Trophoblast cell (in vitro differentiated cells and primary cell): ENCODE data around the gene SBK1.
A peak's percentile ranks its signal among the peaks of the same experiment; 100 is the strongest.
"Not testable (repeated sequence)": the region's sequence is repeated elsewhere in the genome, so short reads cannot be mapped to it uniquely, and the experiment has no call there.

ENCODE experiments used
- DNase-seq, 2 donors: peaks; one replicate each; pipeline ENCODE4 v3.0.0-alpha.2; 2016
- H2AFZ ChIP-seq: 2 replicates; pipeline ENCODE4 v1.6.1; 2013; ENCODE audit warnings: low read length, moderate library complexity, mild to moderate bottlenecking; ENCODE audit not compliant: insufficient read depth, poor library complexity
- H2AK5ac ChIP-seq: 2 replicates; pipeline ENCODE4 v1.6.1; 2013; ENCODE audit warnings: mild to moderate bottlenecking, low read length
- H2BK120ac ChIP-seq: 2 replicates; pipeline ENCODE4 v1.6.1; 2013; ENCODE audit warnings: low read length, mild to moderate bottlenecking, moderate library complexity; ENCODE audit not compliant: insufficient read depth, poor library complexity
- H2BK12ac ChIP-seq: 2 replicates; pipeline ENCODE4 v1.6.1; 2013; ENCODE audit warnings: mild to moderate bottlenecking, low read length, moderate library complexity
- H2BK5ac ChIP-seq: 2 replicates; pipeline ENCODE4 v1.6.1; 2013; ENCODE audit warnings: low read length, low read depth, moderate library complexity, mild to moderate bottlenecking; ENCODE audit not compliant: poor library complexity
- H3K14ac ChIP-seq: 2 replicates; pipeline ENCODE4 v1.6.1; 2013; ENCODE audit warnings: mild to moderate bottlenecking, low read length
- H3K18ac ChIP-seq: 2 replicates; pipeline ENCODE4 v1.6.1; 2013; ENCODE audit warnings: mild to moderate bottlenecking, low read length
- H3K23ac ChIP-seq: 2 replicates; pipeline ENCODE4 v1.6.1; 2013; ENCODE audit warnings: low read length
- H3K27ac ChIP-seq: 2 replicates; pipeline ENCODE4 v1.5.1; 2013; ENCODE audit warnings: low read depth, mild to moderate bottlenecking, inconsistent platforms, low read length, moderate library complexity
- H3K27me3 ChIP-seq: 2 replicates; pipeline ENCODE4 v1.6.1; 2013; ENCODE audit warnings: inconsistent platforms, mild to moderate bottlenecking, low read length, moderate library complexity; ENCODE audit not compliant: insufficient read depth
- H3K36me3 ChIP-seq, 2 experiments: 1 replicate in 1 of 2; 2 replicates in 1 of 2; pipeline ENCODE4 v1.6.1; 2013; ENCODE audit warnings: low read length in 2 of 2, mild to moderate bottlenecking in 2 of 2, moderate library complexity in 1 of 2; ENCODE audit not compliant: insufficient read depth in 2 of 2, control insufficient read depth in 1 of 2
- H3K4ac ChIP-seq: 2 replicates; pipeline ENCODE4 v1.6.1; 2013; ENCODE audit warnings: low read depth, mild to moderate bottlenecking, low read length, moderate library complexity
- H3K4me1 ChIP-seq, 2 experiments: 1 replicate in 1 of 2; 2 replicates in 1 of 2; pipeline ENCODE4 v1.6.1; 2013; ENCODE audit warnings: low read length in 2 of 2, mild to moderate bottlenecking in 2 of 2, moderate library complexity in 1 of 2; ENCODE audit not compliant: insufficient read depth in 2 of 2, control insufficient read depth in 1 of 2
- H3K4me2 ChIP-seq: 2 replicates; pipeline ENCODE4 v1.6.1; 2013; ENCODE audit warnings: inconsistent platforms, mild to moderate bottlenecking, low read length, moderate library complexity
- H3K4me3 ChIP-seq: 2 replicates; pipeline ENCODE4 v1.5.1; 2013; ENCODE audit warnings: mild to moderate bottlenecking, low read depth, low read length, inconsistent platforms
- H3K79me1 ChIP-seq: one replicate; pipeline ENCODE4 v1.6.1; 2013; ENCODE audit warnings: low read length
- H3K79me2 ChIP-seq: 2 replicates; pipeline ENCODE4 v1.6.1; 2013; ENCODE audit warnings: low read length, mild to moderate bottlenecking; ENCODE audit not compliant: control insufficient read depth, insufficient read depth, poor library complexity
- H3K9ac ChIP-seq: 2 replicates; pipeline ENCODE4 v1.6.1; 2013; ENCODE audit warnings: mild to moderate bottlenecking, low read length
- H3K9me3 ChIP-seq: 2 replicates; pipeline ENCODE4 v1.6.1; 2013; ENCODE audit warnings: low read depth, mild to moderate bottlenecking, control low read depth, inconsistent platforms, low read length; ENCODE audit not compliant: insufficient read depth
- H4K12ac ChIP-seq: 2 replicates; pipeline ENCODE4 v1.6.1; 2013; ENCODE audit warnings: low read depth, mild to moderate bottlenecking, low read length, moderate library complexity
- H4K8ac ChIP-seq: 2 replicates; pipeline ENCODE4 v1.6.1; 2013; ENCODE audit warnings: low read depth, mild to moderate bottlenecking, low read length, moderate library complexity
- H4K91ac ChIP-seq: one replicate; pipeline ENCODE4 v1.6.1; 2013; ENCODE audit warnings: low read depth, mild to moderate bottlenecking, low read length, moderate library complexity
- WGBS: extraction: QIAGEN DNeasy Blood & Tissue Kit; methylation state at CpG from one replicate; pipeline ENCODE4 v1.1.7; 2013; ENCODE audit warnings: missing lambda C conversion rate; ENCODE audit not compliant: insufficient read length, insufficient coverage; ENCODE audit errors: extremely low coverage; 5-methylcytosine and 5-hydroxymethylcytosine counted together

Gene SBK1

GRCh38 chr16:28324235-28324886 lies 32.0 kb downstream of the SBK1 start:
- peak overlapping the region; percentile 21 for H4K12ac ChIP-seq
- no peak overlapping the region for H4K8ac ChIP-seq
- peak; percentile 38 to 40 for DNase-seq
- no peak overlapping the region for H3K14ac ChIP-seq
- no peak overlapping the region for H3K4me3 ChIP-seq
- no CpG with 5 or more reads among the region's 5 CpGs for WGBS
- H3K4ac ChIP-seq: no peak overlapping the region
- no peak overlapping the region for H2BK12ac ChIP-seq
- peaks cover 1% of the 10 kb centered on the region for H3K9me3 ChIP-seq
- no peaks in the 10 kb centered on the region for H3K79me2 ChIP-seq
- no peaks in the 10 kb centered on the region for H3K27me3 ChIP-seq
- no peak overlapping the region for H3K27ac ChIP-seq
- H2BK5ac ChIP-seq: no peak overlapping the region
- H3K9ac ChIP-seq: no peak overlapping the region
- H3K4me1 ChIP-seq: peaks cover 0 to 6% of the 10 kb centered on the region in 2 experiments
- H3K4me2 ChIP-seq: no peak overlapping the region
- H3K23ac ChIP-seq: no peak overlapping the region
- peaks cover 2% of the 10 kb centered on the region for H3K79me1 ChIP-seq
- H3K18ac ChIP-seq: no peak overlapping the region
- H3K36me3 ChIP-seq: peaks cover 5 to 7% of the 10 kb centered on the region in 2 experiments
- no peak overlapping the region for H2BK120ac ChIP-seq
- no peak overlapping the region for H2AFZ ChIP-seq
- H4K91ac ChIP-seq: no peak overlapping the region
- H2AK5ac ChIP-seq: no peak overlapping the region

GRCh38 chr16:28324887-28325279 lies 32.6 kb downstream of the SBK1 start:
- H3K4ac ChIP-seq: no peak overlapping the region
- H3K9me3 ChIP-seq: peaks cover 1% of the 10 kb centered on the region
- WGBS: no CpG with 5 or more reads among the region's 3 CpGs
- H4K91ac ChIP-seq: no peak overlapping the region
- no peak overlapping the region for H3K4me2 ChIP-seq
- H2BK12ac ChIP-seq: no peak overlapping the region
- H3K18ac ChIP-seq: no peak overlapping the region
- H3K4me1 ChIP-seq: peaks cover 0 to 6% of the 10 kb centered on the region in 2 experiments
- H2AFZ ChIP-seq: no peak overlapping the region
- H4K8ac ChIP-seq: no peak overlapping the region
- H3K79me1 ChIP-seq: peaks cover 2% of the 10 kb centered on the region
- H2AK5ac ChIP-seq: no peak overlapping the region
- no peak overlapping the region for H4K12ac ChIP-seq
- DNase-seq: no peak
- no peak overlapping the region for H2BK120ac ChIP-seq
- no peak overlapping the region for H3K23ac ChIP-seq
- peaks cover 0 to 7% of the 10 kb centered on the region in 2 experiments for H3K36me3 ChIP-seq
- H3K14ac ChIP-seq: no peak overlapping the region
- no peak overlapping the region for H3K4me3 ChIP-seq
- no peaks in the 10 kb centered on the region for H3K79me2 ChIP-seq
- no peak overlapping the region for H3K9ac ChIP-seq
- no peaks in the 10 kb centered on the region for H3K27me3 ChIP-seq
- H3K27ac ChIP-seq: no peak overlapping the region
- no peak overlapping the region for H2BK5ac ChIP-seq

- Histone ChIP-seq H3K14ac (no peak overlapping the region), H3K79me2 (no peaks in the 10 kb centered on the region), H4K12ac (no peak overlapping the region), H4K8ac (no peak overlapping the region), H3K4me3 (no peak overlapping the region), H3K4ac (no peak overlapping the region), H3K23ac (no peak overlapping the region), H3K27me3 (no peaks in the 10 kb centered on the region), H2BK12ac (no peak overlapping the region), H2BK120ac (no peak overlapping the region), H3K18ac (no peak overlapping the region), H3K4me1 (peaks cover 0 to 6% of the 10 kb centered on the region in 2 experiments), H3K9me3 (peaks cover 1% of the 10 kb centered on the region), H3K9ac (no peak overlapping the region), H2AFZ (no peak overlapping the region), H3K36me3 (no peaks in the 10 kb centered on the region), H2AK5ac (no peak overlapping the region), H3K27ac (no peak overlapping the region), H3K4me2 (no peak overlapping the region), H2BK5ac (no peak overlapping the region), H3K79me1 (peaks cover 2% of the 10 kb centered on the region), H4K91ac (no peak overlapping the region)
- peak; percentile 69 to 80 for DNase-seq
- WGBS: no CpG with 5 or more reads among the region's 12 CpGs
These were observed 34.7 kb downstream of the SBK1 start for GRCh38 chr16:28326881-28327610.

GRCh38 chr16:28330232-28330631 lies 37.9 kb downstream of the SBK1 start:
- not testable (repeated sequence) for H3K27me3 ChIP-seq, H4K12ac ChIP-seq, H2AFZ ChIP-seq, H3K23ac ChIP-seq, H2BK120ac ChIP-seq, H3K9ac ChIP-seq, H3K27ac ChIP-seq, H3K79me2 ChIP-seq, H3K4me1 ChIP-seq, H3K4me2 ChIP-seq, H4K8ac ChIP-seq, H3K18ac ChIP-seq, H2BK5ac ChIP-seq, H3K14ac ChIP-seq, H3K79me1 ChIP-seq, H3K9me3 ChIP-seq, H2BK12ac ChIP-seq, H3K36me3 ChIP-seq, DNase-seq, H3K4me3 ChIP-seq, H3K4ac ChIP-seq, H4K91ac ChIP-seq, H2AK5ac ChIP-seq
- WGBS: no CpG with 5 or more reads among the region's 9 CpGs
